Common myeloid progenitor, CD34-positive (primary cell): ENCODE results near the gene RCOR1.

Source experiments
- CTCF ChIA-PET: fragments of 350-600 bp; sonication (Branson Sonifier 250); formaldehyde crosslinking; loops from one replicate; lab custom pipeline; 2021; ENCODE audit warnings: antibody characterized with exemption; lab: Charles Lee
- POLR2A ChIA-PET: fragments of 350-600 bp; sonication (Branson Sonifier 250); formaldehyde crosslinking; loops from one replicate; lab custom pipeline; 2021; ENCODE audit warnings: antibody characterized with exemption; lab: Charles Lee
- DNase-seq, 3 donors: peaks; one replicate each; pipeline versions ENCODE4 v3.0.0 to v3.0.0-alpha.2; 2013
- H3K27ac ChIP-seq, 2 experiments: 1 replicate in 1 of 2; 2 replicates in 1 of 2; pipeline ENCODE4 v1.7.0; 2013; ENCODE audit warnings: inconsistent platforms in 2 of 2, low read length in 2 of 2, mild to moderate bottlenecking in 2 of 2, low read depth in 1 of 2, moderate library complexity in 1 of 2; ENCODE audit not compliant: severe bottlenecking in 2 of 2, insufficient read depth in 1 of 2, poor library complexity in 1 of 2
- H3K27me3 ChIP-seq, 5 experiments: replicated peaks in 2 of 5; 1 replicate in 3 of 5; 2 replicates in 2 of 5; pipeline versions ENCODE4 v1.6.1 to v1.7.0; 2013; ENCODE audit warnings: low read length in 4 of 5, mild to moderate bottlenecking in 2 of 5, moderate library complexity in 2 of 5, inconsistent platforms in 1 of 5; ENCODE audit not compliant: insufficient read depth in 5 of 5, control insufficient read depth in 4 of 5
- H3K36me3 ChIP-seq, 4 experiments: 1 replicate in 2 of 4; 2 replicates in 2 of 4; pipeline versions ENCODE4 v1.6.1 to v1.7.0; 2013; ENCODE audit warnings: low read length in 3 of 4, control low read depth in 1 of 4, mild to moderate bottlenecking in 1 of 4; ENCODE audit not compliant: control insufficient read depth in 4 of 4, insufficient read depth in 4 of 4
- H3K4me1 ChIP-seq, 4 experiments: 1 replicate in 3 of 4; 2 replicates in 1 of 4; pipeline versions ENCODE4 v1.6.1 to v1.7.1; 2013; ENCODE audit warnings: low read length in 3 of 4, mild to moderate bottlenecking in 3 of 4, control low read depth in 1 of 4, inconsistent platforms in 1 of 4, moderate library complexity in 1 of 4; ENCODE audit not compliant: control insufficient read depth in 4 of 4, insufficient read depth in 4 of 4; ENCODE audit errors: control extremely low read depth in 1 of 4
- H3K4me3 ChIP-seq, 7 experiments: 1 replicate in 4 of 7; 2 replicates in 3 of 7; pipeline versions ENCODE4 v1.5.1 to v1.7.0; 2013; ENCODE audit warnings: mild to moderate bottlenecking in 7 of 7, low read length in 6 of 7, moderate library complexity in 6 of 7, inconsistent platforms in 2 of 7, low read depth in 2 of 7, control low read depth in 1 of 7; ENCODE audit not compliant: insufficient read depth in 4 of 7, control insufficient read depth in 1 of 7; ENCODE audit errors: extremely low read depth in 1 of 7
- H3K9me3 ChIP-seq, 5 experiments: 1 replicate in 4 of 5; 2 replicates in 1 of 5; pipeline versions ENCODE4 v1.6.1 to v1.7.1; 2013; ENCODE audit warnings: low read length in 4 of 5, mild to moderate bottlenecking in 2 of 5, inconsistent platforms in 1 of 5, low read depth in 1 of 5, moderate library complexity in 1 of 5; ENCODE audit not compliant: control insufficient read depth in 4 of 5, insufficient read depth in 2 of 5; ENCODE audit errors: control extremely low read depth in 1 of 5
- WGBS: methylation state at CpG from one replicate; pipeline ENCODE4 v1.1.5; 2013; ENCODE audit not compliant: insufficient coverage; 5-methylcytosine and 5-hydroxymethylcytosine counted together

Gene RCOR1

GRCh38 chr14:102691763-102692162, 99.3 kb downstream of the RCOR1 start:
- no peak for DNase-seq
- Histone ChIP-seq H3K27ac (no peak overlapping the region), H3K4me1 (peaks cover under 1 to 12% (median 2%) of the 10 kb centered on the region in 4 experiments), H3K9me3 (no peaks in the 10 kb centered on the region), H3K27me3 (no peaks in the 10 kb centered on the region), H3K36me3 (peaks cover 0 to 4% (median 0%) of the 10 kb centered on the region in 4 experiments), H3K4me3 (no peak overlapping the region)
- ChIA-PET POLR2A (no interaction called here), CTCF (interaction anchor here (1.4 kb wide), 1 partner anchor 17 kb away, joined by 3 read pairs; no protein-coding TSS in a partner anchor)
- no CpG with 5 or more reads among the region's 2 CpGs for WGBS

DNA sequence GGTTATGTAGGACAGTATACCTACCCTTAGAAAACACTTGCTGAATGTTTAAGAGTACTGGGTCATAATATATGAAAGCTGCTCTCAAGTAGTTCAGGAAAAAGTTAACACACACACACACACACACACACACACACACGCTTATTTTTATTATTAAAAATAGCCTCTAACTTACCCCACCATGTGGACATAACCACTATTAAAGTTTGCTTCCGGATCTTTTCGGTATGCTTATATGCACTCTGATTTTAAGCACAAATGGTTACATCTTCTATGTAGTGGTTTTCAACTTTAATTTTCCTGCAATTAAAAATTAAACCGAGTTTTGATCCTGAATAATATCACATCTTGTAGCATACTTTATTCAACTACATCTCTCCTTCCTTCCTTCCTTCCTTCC, 99.9 kb downstream of the RCOR1 start:
- peaks cover 6 to 17% (median 7%) of the 10 kb centered on the region in 4 experiments for H3K4me1 ChIP-seq
- 78% methylated on average over 1 of the region's 4 CpGs for WGBS
- peak in 2 of 3 donors; percentile 10 to 43 for DNase-seq
- ChIA-PET POLR2A (no interaction called here), CTCF (interaction anchor here (1.2 to 4.0 kb wide), 4 partner anchors 54 to 383 kb away, joined by 4 to 23 read pairs (median 9); no protein-coding TSS in a partner anchor)
- H3K27ac ChIP-seq: no peak overlapping the region
- no peaks in the 10 kb centered on the region for H3K9me3 ChIP-seq
- H3K4me3 ChIP-seq: no peak overlapping the region
- H3K36me3 ChIP-seq: peaks cover 0 to 4% (median 0%) of the 10 kb centered on the region in 4 experiments
- no peaks in the 10 kb centered on the region for H3K27me3 ChIP-seq

- no peak for DNase-seq
- POLR2A ChIA-PET: no interaction called here
These were observed 100.7 kb downstream of the RCOR1 start for GRCh38 chr14:102693006-102693755.

DNA sequence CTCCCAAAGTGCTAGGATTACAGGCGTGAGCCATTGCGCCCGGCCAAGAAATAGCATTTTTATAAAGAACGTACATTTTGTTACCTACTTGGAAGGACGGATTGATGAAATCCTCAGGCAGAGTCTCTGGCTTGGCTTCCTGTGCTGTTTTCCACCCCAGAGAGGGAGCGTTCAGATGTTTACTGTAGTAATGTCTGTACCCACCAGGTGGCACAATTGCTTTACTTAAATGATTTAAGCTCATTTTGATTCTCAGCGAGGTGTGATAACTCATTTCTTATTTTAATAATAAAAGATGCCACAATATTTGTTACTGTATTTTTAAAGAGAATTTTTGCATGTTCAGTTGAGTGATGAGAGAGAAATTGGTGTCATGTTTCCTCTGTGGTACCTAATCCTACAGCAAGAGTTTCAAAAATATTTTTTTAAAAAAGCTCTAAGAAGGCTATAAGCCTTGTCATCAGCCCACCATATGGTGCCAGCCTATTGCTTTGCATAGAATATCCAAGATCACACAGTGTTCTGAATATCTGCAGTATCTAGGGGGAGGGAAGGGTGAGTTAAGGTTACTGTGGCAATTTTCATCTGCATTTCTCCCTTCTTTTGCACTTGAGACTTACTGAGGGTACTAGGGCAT, 102.2 kb downstream of the RCOR1 start:
- CTCF ChIA-PET: interaction anchor here (0.9 to 4.0 kb wide), 29 partner anchors 8 to 400 kb away, joined by 3 to 23 read pairs (median 4); partner anchors contain the start of gene EXOC3L4

More at GRCh38 chr14:102693006-102693755, 100.7 kb downstream of the RCOR1 start:
- Histone ChIP-seq H3K9me3 (no peaks in the 10 kb centered on the region), H3K27me3 (no peaks in the 10 kb centered on the region), H3K36me3 (peaks cover 0 to 4% (median 1%) of the 10 kb centered on the region in 4 experiments), H3K4me1 (peaks cover 6 to 17% (median 7%) of the 10 kb centered on the region in 4 experiments), H3K27ac (no peak overlapping the region), H3K4me3 (no peak overlapping the region)
- 100% methylated on average over 2 of the region's 4 CpGs for WGBS
- CTCF ChIA-PET: interaction anchor here (0.8 to 4.0 kb wide), 21 partner anchors 8 to 411 kb away, joined by 3 to 23 read pairs (median 4); no protein-coding TSS in a partner anchor

DNA sequence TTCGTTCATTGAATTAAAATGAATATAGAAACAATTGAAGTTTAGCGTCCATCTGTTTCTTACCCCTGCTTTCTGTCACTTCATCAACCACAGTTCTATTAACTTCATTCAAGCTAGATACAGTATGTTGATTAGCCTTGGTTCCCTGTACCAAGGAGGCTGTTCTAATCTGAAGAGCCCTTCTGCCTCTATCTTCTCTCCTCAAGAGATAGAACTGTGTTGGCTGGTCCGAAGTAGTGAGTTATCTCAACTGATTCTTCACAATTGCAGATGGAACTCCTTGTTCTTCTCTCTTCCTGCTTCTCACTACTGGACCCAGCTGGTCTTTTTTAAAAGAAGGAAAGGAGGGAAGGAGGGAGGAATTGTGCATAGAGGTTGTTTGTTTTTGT, 102.7 kb downstream of the RCOR1 start:
- H3K27ac ChIP-seq: no peak overlapping the region
- no CpG with 5 or more reads among the region's 3 CpGs for WGBS
- no peaks in the 10 kb centered on the region for H3K9me3 ChIP-seq
- no peaks in the 10 kb centered on the region for H3K27me3 ChIP-seq
- H3K4me1 ChIP-seq: peaks cover 6 to 17% (median 7%) of the 10 kb centered on the region in 4 experiments
- ChIA-PET CTCF (interaction anchor here (0.7 to 4.0 kb wide), 25 partner anchors 9 to 400 kb away, joined by 3 to 23 read pairs (median 4); partner anchors contain the start of gene EXOC3L4), POLR2A (no interaction called here)
- peak in 1 of 3 donors; percentile 17 for DNase-seq
- no peak overlapping the region for H3K4me3 ChIP-seq
- H3K36me3 ChIP-seq: peaks cover 0 to 4% (median 2%) of the 10 kb centered on the region in 4 experiments

More for the DNA sequence above, 102.2 kb downstream of the RCOR1 start:
- H3K36me3 ChIP-seq: peaks cover 0 to 4% (median 2%) of the 10 kb centered on the region in 4 experiments
- H3K4me1 ChIP-seq: peaks cover 6 to 17% (median 7%) of the 10 kb centered on the region in 4 experiments
- 53% methylated on average over 3 of the region's 7 CpGs for WGBS
- no peak overlapping the region for H3K4me3 ChIP-seq
- H3K27me3 ChIP-seq: no peaks in the 10 kb centered on the region
- DNase-seq: peak; percentile 69 to 85 (median 79)
- POLR2A ChIA-PET: no interaction called here
- H3K9me3 ChIP-seq: no peaks in the 10 kb centered on the region
- H3K27ac ChIP-seq: no peak overlapping the region

GRCh38 chr14:102696332-102696731, 103.9 kb downstream of the RCOR1 start:
- H3K27ac ChIP-seq: no peak overlapping the region
- POLR2A ChIA-PET: interaction anchor here (0.7 kb wide), 1 partner anchor 25 kb away, joined by 4 read pairs; no protein-coding TSS in a partner anchor

More at GRCh38 chr14:102696332-102696731, 103.9 kb downstream of the RCOR1 start:
- 97% methylated on average over 7 of the region's 8 CpGs for WGBS
- DNase-seq: no peak
- peaks cover 0 to 9% (median 4%) of the 10 kb centered on the region in 4 experiments for H3K36me3 ChIP-seq
- no peak overlapping the region for H3K4me3 ChIP-seq
- H3K4me1 ChIP-seq: peaks cover 6 to 13% (median 7%) of the 10 kb centered on the region in 4 experiments
- H3K27me3 ChIP-seq: no peaks in the 10 kb centered on the region
- peaks cover 0 to 4% (median 0%) of the 10 kb centered on the region in 5 experiments for H3K9me3 ChIP-seq
- CTCF ChIA-PET: interaction anchor here (0.6 to 4.0 kb wide), 13 partner anchors 8 to 443 kb away, joined by 3 to 23 read pairs (median 3); partner anchors contain the start of gene EXOC3L4
